ENCODE data around the gene TTC9B. TPM values are rescaled to one million over a fixed set of nuclear protein-coding genes. Genes with fewer than 3 reads are reported as not detected.

The TTC9B gene
- total RNA-seq, 1 donor: not detected

GRCh38 chr19:40216013-40216776 is 2.0 kb downstream of the TTC9B start:
- TF ChIP-seq CTCF (IDR thresholded peaks at IDR 0.05; ENCODE audit: insufficient read depth, low read length): no peak

GRCh38 chr19:40214936-40215335 is 3.2 kb downstream of the TTC9B start:
- no peak for TF ChIP-seq CTCF (IDR thresholded peaks at IDR 0.05; ENCODE audit: insufficient read depth, low read length)
- no peak for DNase-seq (ENCODE audit: low read depth)
- H3K4me3 ChIP-seq (ENCODE audit: low read depth, low read length): no peak overlapping the region

More at GRCh38 chr19:40216013-40216776, 2.0 kb downstream of the TTC9B start:
- no peak overlapping the region for H3K4me3 ChIP-seq (ENCODE audit: low read depth, low read length)
- no peak for DNase-seq (ENCODE audit: low read depth)

GRCh38 chr19:40213882-40214570 is 4.2 kb downstream of the TTC9B start:
- H3K4me3 ChIP-seq (ENCODE audit: low read depth, low read length): no peak overlapping the region
- TF ChIP-seq CTCF (IDR thresholded peaks at IDR 0.05; ENCODE audit: insufficient read depth, low read length): no peak
- DNase-seq (ENCODE audit: low read depth): no peak

DNA sequence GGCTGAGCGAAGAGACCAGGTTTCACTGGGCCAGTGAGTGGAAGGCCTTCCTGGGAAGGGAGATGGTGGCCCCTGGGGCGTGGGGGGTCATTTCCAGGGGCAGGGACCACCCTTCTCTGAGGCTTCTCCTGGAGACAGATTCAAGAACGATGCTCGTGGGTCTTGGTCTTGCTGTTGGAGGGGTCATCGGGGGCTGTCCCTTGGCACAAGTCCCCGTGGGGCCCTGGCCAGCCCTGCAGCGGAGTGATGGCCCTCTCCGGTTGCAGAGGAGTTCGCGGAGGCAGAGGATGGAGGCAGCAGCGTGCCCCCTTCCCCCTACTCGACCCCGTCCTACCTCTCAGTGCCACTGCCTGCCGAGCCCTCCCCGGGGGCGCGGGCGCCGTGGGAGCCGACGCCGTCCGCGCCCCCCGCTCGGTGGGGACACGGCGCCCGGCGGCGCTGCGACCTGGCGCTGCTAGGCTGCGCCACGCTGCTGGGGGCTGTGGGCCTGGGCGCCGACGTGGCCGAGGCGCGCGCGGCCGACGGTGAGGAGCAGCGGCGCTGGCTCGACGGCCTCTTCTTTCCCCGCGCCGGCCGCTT is 4.8 kb downstream of the TTC9B start:
- no peak for TF ChIP-seq CTCF (IDR thresholded peaks at IDR 0.05; ENCODE audit: insufficient read depth, low read length)
- H3K4me3 ChIP-seq (ENCODE audit: low read depth, low read length): no peak overlapping the region
- DNase-seq (ENCODE audit: low read depth): no peak

DNA sequence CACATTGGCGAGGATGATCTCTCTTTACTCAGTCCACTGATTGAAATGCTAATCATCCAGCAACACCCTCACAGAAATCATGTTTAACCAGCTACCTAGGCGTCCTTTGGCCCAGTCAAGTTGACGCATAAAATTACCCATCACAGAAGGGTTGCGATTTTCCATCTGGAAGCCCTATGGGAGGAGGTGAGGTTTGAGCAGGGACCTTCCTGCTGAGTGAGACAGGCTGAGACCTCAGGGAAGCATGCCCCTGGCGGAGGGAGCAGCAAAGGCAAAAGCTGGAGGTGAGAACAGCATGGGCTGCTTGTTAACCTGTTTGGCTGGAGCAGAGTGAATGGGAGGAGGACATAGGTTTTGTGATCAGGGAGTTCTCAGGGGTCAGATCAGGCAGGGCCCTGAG is 7.3 kb downstream of the TTC9B start:
- no peak for DNase-seq (ENCODE audit: low read depth)
- no peak overlapping the region for H3K4me3 ChIP-seq (ENCODE audit: low read depth, low read length)
- no peak for TF ChIP-seq CTCF (IDR thresholded peaks at IDR 0.05; ENCODE audit: insufficient read depth, low read length)

DNA sequence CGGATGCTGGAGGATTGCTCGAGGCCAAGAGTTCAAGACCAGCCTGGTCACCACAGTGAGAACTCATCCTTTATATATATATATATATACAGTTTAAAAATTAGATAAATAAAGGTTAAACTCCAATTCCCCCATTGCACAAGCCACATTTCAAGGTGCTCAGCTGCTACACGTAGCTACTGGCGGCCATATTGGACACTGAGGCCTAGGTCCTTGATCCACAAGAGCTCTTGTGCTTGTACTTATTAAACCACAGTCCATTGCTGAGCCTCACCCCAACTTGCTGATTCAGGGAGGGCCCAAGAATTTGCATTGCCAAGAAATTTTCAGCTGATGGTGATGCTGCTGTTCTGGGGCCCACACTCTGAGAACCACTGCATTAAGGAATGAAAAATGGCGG is 9.6 kb downstream of the TTC9B start:
- no peak for TF ChIP-seq CTCF (IDR thresholded peaks at IDR 0.05; ENCODE audit: insufficient read depth, low read length)

More for the DNA sequence above, 9.6 kb downstream of the TTC9B start:
- DNase-seq (ENCODE audit: low read depth): no peak
- H3K4me3 ChIP-seq (ENCODE audit: low read depth, low read length): no peak overlapping the region

Data from fibroblast of the aortic adventitia (primary cell).